Caki2 (cell line): ENCODE measurements around the gene CTIF. TPM values are rescaled to one million over a fixed set of nuclear protein-coding genes. Genes with fewer than 3 reads are reported as not detected.

Experiments used
- DNase-seq: peaks from one replicate; pipeline ENCODE4 v3.0.0-alpha.2; 2015; ENCODE audit warnings: low read depth
- in situ Hi-C: cut with HindIII; loops from 2 replicates; pipeline ENCODE4 v1.10.0; 2016; ENCODE audit warnings: low sequenced_read_pairs, low pct_unique_long_range_greater_than_20kb, mixed read lengths
- total RNA-seq: library from RNA; depleted of rRNA; stranded (reverse); fragments of >200 nt; shearing (Covaris generic); gene quantifications from 2 replicates; pipeline ENCODE4 v1.2.3, GENCODE V29; 2014; ENCODE audit warnings: low replicate concordance

CTIF gene
- total RNA-seq, 1 experiment from 2014 or later: 3.7 TPM

GRCh38 chr18:48838921-48839818 lies 300.3 kb downstream of the CTIF start:
- no peak for DNase-seq
- in situ Hi-C loops: no loop called here

- in situ Hi-C loops: no loop called here
- DNase-seq: no peak
Measured at GRCh38 chr18:48839819-48840490, 301.1 kb downstream of the CTIF start.

GRCh38 chr18:48840491-48840877 lies 301.7 kb downstream of the CTIF start:
- no peak for DNase-seq
- in situ Hi-C loops: no loop called here

- in situ Hi-C loops: no loop called here
Measured at GRCh38 chr18:48841381-48842258, 302.8 kb downstream of the CTIF start.

GRCh38 chr18:48842259-48843061 lies 303.6 kb downstream of the CTIF start:
- in situ Hi-C loops: no loop called here
- DNase-seq: peak; percentile 63

More at GRCh38 chr18:48841381-48842258, 302.8 kb downstream of the CTIF start:
- DNase-seq: no peak

- no peak for DNase-seq
- in situ Hi-C loops: no loop called here
Measured at GRCh38 chr18:48843162-48843561, 304.3 kb downstream of the CTIF start.

GRCh38 chr18:48843596-48843995 lies 304.8 kb downstream of the CTIF start:
- in situ Hi-C loops: no loop called here
- no peak for DNase-seq

GRCh38 chr18:48844271-48844670 lies 305.4 kb downstream of the CTIF start:
- in situ Hi-C loops: no loop called here
- DNase-seq: no peak

GRCh38 chr18:48845174-48845573 lies 306.3 kb downstream of the CTIF start:
- in situ Hi-C loops: no loop called here
- no peak for DNase-seq

- DNase-seq: no peak
- in situ Hi-C loops: no loop called here
Measured at GRCh38 chr18:48846423-48846932, 307.6 kb downstream of the CTIF start.

GRCh38 chr18:48847807-48848486 lies 309.1 kb downstream of the CTIF start:
- DNase-seq: no peak
- in situ Hi-C loops: no loop called here

- peak; percentile 1 for DNase-seq
- in situ Hi-C loops: no loop called here
Measured at GRCh38 chr18:48848641-48849143, 309.9 kb downstream of the CTIF start.

GRCh38 chr18:48850822-48851598 lies 312.2 kb downstream of the CTIF start:
- in situ Hi-C loops: no loop called here
- DNase-seq: no peak

GRCh38 chr18:48851599-48851960 lies 312.7 kb downstream of the CTIF start:
- in situ Hi-C loops: no loop called here
- no peak for DNase-seq

- DNase-seq: no peak
- in situ Hi-C loops: no loop called here
Measured at GRCh38 chr18:48852292-48852691, 313.5 kb downstream of the CTIF start.

- no peak for DNase-seq
- in situ Hi-C loops: no loop called here
Measured at GRCh38 chr18:48852794-48853193, 314.0 kb downstream of the CTIF start.
